Activated T-helper 17 cell treated with anti-CD3 and anti-CD28 coated beads, Interleukin-2, amount 50 U/mL, for 72 hours (primary cell): ENCODE measurements around the gene NLRP9. TPM values are rescaled to one million over a fixed set of nuclear protein-coding genes. Genes with fewer than 3 reads are reported as not detected.

Experiments used
- ATAC-seq: fragments of 150-1000 bp; cut with Tn5 transposase; replicated peaks from 2 replicates; pipeline ENCODE4 v1.10.0; 2021; ENCODE audit warnings: mild to moderate bottlenecking, moderate library complexity
- H3K27ac Mint-ChIP-seq: one replicate; pipeline ENCODE4 v1.8.0; 2022; ENCODE audit warnings: mixed read lengths
- H3K27me3 Mint-ChIP-seq: one replicate; pipeline ENCODE4 v1.8.0; 2022; ENCODE audit warnings: mixed read lengths
- H3K36me3 Mint-ChIP-seq: one replicate; pipeline ENCODE4 v1.8.0; 2022; ENCODE audit warnings: low read depth, mild to moderate bottlenecking, mixed read lengths
- H3K4me1 Mint-ChIP-seq: one replicate; pipeline ENCODE4 v1.8.0; 2022; ENCODE audit warnings: mixed read lengths
- H3K4me3 Mint-ChIP-seq: one replicate; pipeline ENCODE4 v1.8.0; 2022; ENCODE audit warnings: mild to moderate bottlenecking, mixed read lengths
- H3K9me3 Mint-ChIP-seq: one replicate; pipeline ENCODE4 v1.8.0; 2022; ENCODE audit warnings: mixed read lengths
- total RNA-seq, 2 donors: library from RNA; stranded (reverse); gene quantifications; one replicate each; pipeline ENCODE4 v1.2.3, GENCODE V29; 2022

The NLRP9 gene
- total RNA-seq, 2 donors from 2014 or later, result not detected

GRCh38 chr19:55696301-55697068 is 41.7 kb downstream of the NLRP9 start:
- Mint-ChIP-seq H3K27ac (peak overlapping the region; percentile 10), H3K27me3 (no peaks in the 10 kb centered on the region)
- ATAC-seq, result no peak

DNA sequence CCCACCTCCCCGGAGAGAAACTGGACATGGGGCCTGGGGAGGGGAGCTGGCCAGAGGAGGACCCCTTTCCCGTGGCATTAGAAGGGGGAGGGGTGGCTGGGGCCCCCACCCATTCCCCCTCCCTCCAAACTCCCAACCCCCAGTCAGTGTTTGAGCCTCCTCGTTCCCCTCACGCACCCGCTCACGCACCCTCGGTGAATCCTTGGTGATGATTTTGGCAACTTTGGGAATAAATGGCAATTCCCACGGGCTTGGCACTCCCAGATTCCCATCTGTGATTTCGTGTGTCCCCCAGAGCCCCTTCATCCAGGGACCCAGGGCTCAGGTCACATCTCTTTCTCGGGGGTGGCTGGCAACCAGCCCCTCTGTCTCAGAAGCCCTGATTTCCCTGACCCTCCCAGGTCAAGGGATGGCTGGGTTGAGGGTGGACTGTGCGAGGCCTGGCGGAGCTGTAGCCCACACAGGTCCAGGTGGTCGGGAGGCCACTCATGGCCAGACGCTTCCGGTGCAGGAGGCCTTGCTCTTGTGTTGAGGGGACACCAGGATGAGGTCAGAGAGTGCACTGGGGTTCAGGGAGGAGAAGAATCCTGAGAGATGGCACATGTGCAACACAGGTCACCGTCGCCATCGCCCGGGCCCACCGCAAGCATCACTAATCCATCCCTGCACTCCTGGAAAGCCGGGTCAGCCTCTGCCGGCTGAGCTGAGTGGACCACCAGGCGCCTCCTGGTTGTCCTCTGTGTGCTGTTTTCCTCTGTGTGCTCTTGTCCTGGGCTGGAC is 42.5 kb downstream of the NLRP9 start:
- no peaks in the 10 kb centered on the region for H3K4me1 Mint-ChIP-seq
- no peaks in the 10 kb centered on the region for H3K9me3 Mint-ChIP-seq
- no peak overlapping the region for H3K4me3 Mint-ChIP-seq
- no peak overlapping the region for H3K27ac Mint-ChIP-seq
- peaks cover 70% of the 10 kb centered on the region for H3K36me3 Mint-ChIP-seq
- no peaks in the 10 kb centered on the region for H3K27me3 Mint-ChIP-seq
- no peak for ATAC-seq

More at GRCh38 chr19:55696301-55697068, 41.7 kb downstream of the NLRP9 start:
- no peak overlapping the region for H3K4me3 Mint-ChIP-seq
- no peaks in the 10 kb centered on the region for H3K9me3 Mint-ChIP-seq
- peaks cover 71% of the 10 kb centered on the region for H3K36me3 Mint-ChIP-seq
- no peaks in the 10 kb centered on the region for H3K4me1 Mint-ChIP-seq

DNA sequence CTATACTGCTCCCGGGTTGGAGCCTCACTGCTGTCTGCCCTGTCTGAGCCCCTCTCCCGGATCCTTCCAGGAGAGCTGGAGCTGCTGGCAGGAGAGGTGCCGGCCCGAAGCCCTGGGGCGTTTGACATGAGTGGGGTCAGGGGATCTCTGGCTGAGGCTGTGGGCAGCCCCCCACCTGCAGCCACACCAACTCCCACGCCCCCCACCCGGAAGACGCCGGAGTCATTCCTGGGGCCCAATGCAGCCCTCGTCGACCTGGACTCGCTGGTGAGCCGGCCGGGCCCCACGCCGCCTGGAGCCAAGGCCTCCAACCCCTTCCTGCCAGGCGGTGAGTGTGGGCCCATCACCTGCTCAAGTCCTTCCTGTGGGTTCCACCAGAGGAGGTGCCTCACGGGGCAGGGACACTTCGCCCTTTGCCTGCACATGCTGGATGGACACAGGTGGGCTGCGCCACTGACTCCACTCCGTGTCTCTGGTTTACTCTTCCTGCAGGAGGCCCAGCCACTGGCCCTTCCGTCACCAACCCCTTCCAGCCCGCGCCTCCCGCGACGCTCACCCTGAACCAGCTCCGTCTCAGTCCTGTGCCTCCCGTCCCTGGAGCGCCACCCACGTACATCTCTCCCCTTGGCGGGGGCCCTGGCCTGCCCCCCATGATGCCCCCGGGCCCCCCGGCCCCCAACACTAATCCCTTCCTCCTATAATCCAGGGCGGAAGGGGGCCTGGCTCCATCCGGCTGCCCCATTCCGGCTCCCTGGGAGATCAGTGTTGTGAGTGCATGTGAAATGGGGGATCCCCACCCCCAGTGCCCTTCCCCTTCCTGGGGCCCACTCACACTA is 43.3 kb downstream of the NLRP9 start:
- Mint-ChIP-seq H3K27me3 (no peaks in the 10 kb centered on the region), H3K9me3 (no peaks in the 10 kb centered on the region), H3K27ac (no peak overlapping the region), H3K4me3 (no peak overlapping the region), H3K36me3 (peaks cover 64% of the 10 kb centered on the region), H3K4me1 (no peaks in the 10 kb centered on the region)
- no peak for ATAC-seq

GRCh38 chr19:55694241-55694655 is 44.0 kb downstream of the NLRP9 start:
- H3K4me1 Mint-ChIP-seq, result no peaks in the 10 kb centered on the region

GRCh38 chr19:55693336-55693974 is 44.7 kb downstream of the NLRP9 start:
- peaks cover 60% of the 10 kb centered on the region for H3K36me3 Mint-ChIP-seq
- H3K4me1 Mint-ChIP-seq, result no peaks in the 10 kb centered on the region
- ATAC-seq, result no peak
- H3K9me3 Mint-ChIP-seq, result no peaks in the 10 kb centered on the region
- H3K27me3 Mint-ChIP-seq, result no peaks in the 10 kb centered on the region
- H3K27ac Mint-ChIP-seq, result no peak overlapping the region
- no peak overlapping the region for H3K4me3 Mint-ChIP-seq

More at GRCh38 chr19:55694241-55694655, 44.0 kb downstream of the NLRP9 start:
- H3K36me3 Mint-ChIP-seq, result peaks cover 64% of the 10 kb centered on the region
- H3K9me3 Mint-ChIP-seq, result no peaks in the 10 kb centered on the region
- H3K4me3 Mint-ChIP-seq, result no peak overlapping the region
- no peak overlapping the region for H3K27ac Mint-ChIP-seq
- ATAC-seq, result no peak
- no peaks in the 10 kb centered on the region for H3K27me3 Mint-ChIP-seq

DNA sequence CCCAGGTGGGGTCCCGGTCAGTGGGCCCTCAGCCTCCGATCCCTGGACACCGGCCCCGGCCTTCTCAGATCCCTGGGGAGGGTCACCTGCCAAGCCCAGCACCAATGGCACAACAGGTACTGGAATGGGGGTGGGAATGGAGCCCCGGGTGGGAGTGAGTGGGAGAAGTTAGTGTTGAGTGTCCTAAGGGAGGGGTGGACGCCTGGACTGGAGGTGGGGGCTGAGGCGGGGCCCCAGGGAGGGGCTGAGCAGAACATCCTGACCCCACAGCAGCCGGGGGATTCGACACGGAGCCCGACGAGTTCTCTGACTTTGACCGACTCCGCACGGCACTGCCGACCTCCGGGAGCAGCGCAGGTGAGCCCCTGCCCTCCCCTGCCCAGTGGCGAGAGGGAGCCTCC is 45.5 kb downstream of the NLRP9 start:
- H3K27me3 Mint-ChIP-seq, result no peaks in the 10 kb centered on the region
- no peaks in the 10 kb centered on the region for H3K4me1 Mint-ChIP-seq
- ATAC-seq, result no peak
- no peaks in the 10 kb centered on the region for H3K9me3 Mint-ChIP-seq
- H3K36me3 Mint-ChIP-seq, result peaks cover 61% of the 10 kb centered on the region
- no peak overlapping the region for H3K4me3 Mint-ChIP-seq
- H3K27ac Mint-ChIP-seq, result no peak overlapping the region

GRCh38 chr19:55691561-55692481 is 46.4 kb downstream of the NLRP9 start:
- H3K27me3 Mint-ChIP-seq, result no peaks in the 10 kb centered on the region
- H3K9me3 Mint-ChIP-seq, result no peaks in the 10 kb centered on the region
- no peaks in the 10 kb centered on the region for H3K4me1 Mint-ChIP-seq
- H3K27ac Mint-ChIP-seq, result no peak overlapping the region
- no peak for ATAC-seq
- H3K36me3 Mint-ChIP-seq, result peaks cover 57% of the 10 kb centered on the region
- H3K4me3 Mint-ChIP-seq, result no peak overlapping the region

DNA sequence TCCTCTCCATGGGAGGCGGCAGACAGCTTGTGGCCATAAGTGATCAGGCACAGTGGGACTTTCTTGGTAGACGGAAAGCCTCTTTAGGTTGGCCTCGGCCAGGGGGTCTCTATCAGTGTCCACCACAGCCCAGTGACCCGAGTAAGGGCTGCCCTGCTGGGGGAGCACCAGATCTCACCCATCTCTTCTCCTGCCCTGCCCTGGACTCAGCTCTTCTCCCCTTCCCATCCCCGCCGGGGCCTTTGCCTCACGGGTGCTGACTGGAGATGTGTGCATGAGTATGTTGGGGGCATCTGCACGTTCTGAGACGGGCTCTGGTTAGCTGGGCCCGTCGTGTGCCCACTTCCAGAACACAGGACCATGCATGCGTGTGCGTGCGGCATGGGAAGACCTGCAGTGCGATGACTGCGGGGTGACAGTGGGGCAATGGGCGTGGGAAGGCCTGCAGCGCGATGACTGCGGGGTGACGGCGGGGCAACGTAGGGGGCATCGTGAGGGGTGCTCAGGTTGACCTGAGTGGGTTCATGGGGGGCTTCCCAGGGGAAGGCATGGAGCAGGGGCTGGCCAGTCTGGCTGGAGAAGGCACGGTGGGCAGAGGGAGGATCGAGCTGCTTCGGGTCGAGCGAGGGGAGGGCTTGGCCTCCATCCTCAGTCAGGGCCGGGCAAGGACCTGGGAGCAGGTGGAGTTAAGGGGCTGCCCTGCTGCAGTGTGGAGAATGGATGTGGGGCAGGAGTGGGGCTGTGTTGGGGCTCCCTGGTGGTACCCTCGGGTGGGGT is 47.2 kb downstream of the NLRP9 start:
- no peak for ATAC-seq
- H3K4me1 Mint-ChIP-seq, result no peaks in the 10 kb centered on the region
- H3K36me3 Mint-ChIP-seq, result peaks cover 55% of the 10 kb centered on the region

GRCh38 chr19:55690109-55690768 is 48.0 kb downstream of the NLRP9 start:
- no peaks in the 10 kb centered on the region for H3K4me1 Mint-ChIP-seq
- no peak overlapping the region for H3K4me3 Mint-ChIP-seq
- H3K36me3 Mint-ChIP-seq, result peaks cover 55% of the 10 kb centered on the region
- ATAC-seq, result no peak
- no peaks in the 10 kb centered on the region for H3K27me3 Mint-ChIP-seq
- no peak overlapping the region for H3K27ac Mint-ChIP-seq
- no peaks in the 10 kb centered on the region for H3K9me3 Mint-ChIP-seq

More for the DNA sequence above, 47.2 kb downstream of the NLRP9 start:
- H3K27ac Mint-ChIP-seq, result no peak overlapping the region
- H3K4me3 Mint-ChIP-seq, result no peak overlapping the region
- H3K9me3 Mint-ChIP-seq, result no peaks in the 10 kb centered on the region
- no peaks in the 10 kb centered on the region for H3K27me3 Mint-ChIP-seq

- H3K9me3 Mint-ChIP-seq, result no peaks in the 10 kb centered on the region
- H3K4me1 Mint-ChIP-seq, result no peaks in the 10 kb centered on the region
- H3K4me3 Mint-ChIP-seq, result no peak overlapping the region
- H3K27me3 Mint-ChIP-seq, result no peaks in the 10 kb centered on the region
- H3K36me3 Mint-ChIP-seq, result peaks cover 56% of the 10 kb centered on the region
- H3K27ac Mint-ChIP-seq, result no peak overlapping the region
- ATAC-seq, result no peak
Measured at GRCh38 chr19:55689411-55690108, 48.6 kb downstream of the NLRP9 start.

DNA sequence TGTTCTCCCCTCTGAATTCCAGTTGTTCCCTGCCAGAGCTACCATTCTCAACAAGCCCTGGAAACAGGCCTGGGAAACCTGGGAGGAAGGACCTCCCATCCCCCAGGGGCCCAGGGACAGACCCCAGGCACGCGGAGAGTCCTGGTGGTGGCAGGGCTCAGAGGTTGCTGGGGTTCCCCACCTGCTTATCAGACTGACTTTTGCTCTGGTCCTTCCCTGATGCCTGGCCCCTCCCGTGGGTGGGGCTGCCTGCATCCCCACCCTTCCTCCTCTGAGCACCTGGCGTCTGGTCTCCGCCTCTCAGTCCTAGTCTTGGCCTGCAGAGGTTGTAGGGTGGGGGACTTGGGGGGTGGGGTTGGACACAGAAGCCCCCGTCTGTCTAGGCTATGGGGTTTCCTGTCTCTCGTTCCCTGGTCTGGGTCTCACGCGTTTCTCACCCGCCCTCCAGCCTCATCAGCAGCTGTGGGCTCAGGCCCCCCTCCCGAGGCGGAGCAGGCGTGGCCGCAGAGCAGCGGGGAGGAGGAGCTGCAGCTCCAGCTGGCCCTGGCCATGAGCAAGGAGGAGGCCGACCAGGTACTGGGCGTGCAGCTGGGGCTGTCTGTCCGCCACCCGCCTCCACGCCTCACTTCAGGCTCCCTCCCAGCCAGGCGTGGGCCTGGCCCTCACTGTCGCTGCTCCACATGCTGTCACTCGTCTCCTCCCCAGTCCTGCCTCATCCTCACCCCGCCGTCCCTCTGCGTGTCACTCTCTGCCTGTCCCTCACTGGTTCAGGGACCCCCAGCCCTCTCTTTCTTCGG is 49.6 kb downstream of the NLRP9 start:
- H3K4me1 Mint-ChIP-seq, result no peaks in the 10 kb centered on the region
- H3K4me3 Mint-ChIP-seq, result no peak overlapping the region
- H3K27ac Mint-ChIP-seq, result no peak overlapping the region
- no peak for ATAC-seq
- H3K9me3 Mint-ChIP-seq, result no peaks in the 10 kb centered on the region
- H3K36me3 Mint-ChIP-seq, result peaks cover 56% of the 10 kb centered on the region
- H3K27me3 Mint-ChIP-seq, result no peaks in the 10 kb centered on the region
